GM19468 (cell line): ENCODE results near the gene VSTM2A.
"Not testable (repeated sequence)": the region's sequence is repeated elsewhere in the genome, so short reads cannot be mapped to it uniquely, and the experiment has no call there.

Source experiments
- ATAC-seq: cut with Tn5 transposase; IDR thresholded peaks from one replicate; pipeline ENCODE4 v1.9.1; 2021; ENCODE audit warnings: mild to moderate bottlenecking, moderate library complexity, moderate number of reproducible peaks; ENCODE audit not compliant: unreplicated experiment; ENCODE audit errors: extremely low read depth

The VSTM2A gene, protein sequence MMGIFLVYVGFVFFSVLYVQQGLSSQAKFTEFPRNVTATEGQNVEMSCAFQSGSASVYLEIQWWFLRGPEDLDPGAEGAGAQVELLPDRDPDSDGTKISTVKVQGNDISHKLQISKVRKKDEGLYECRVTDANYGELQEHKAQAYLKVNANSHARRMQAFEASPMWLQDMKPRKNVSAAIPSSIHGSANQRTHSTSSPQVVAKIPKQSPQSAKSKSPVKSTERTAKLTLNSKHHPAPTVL

GRCh38 chr7:54541669-54542625 is at the start of gene VSTM2A:
Gene VSTM2A, plus strand, starts transcription at chr7:54542375. Its CDS starts 356 bp downstream, at chr7:54542731.
- no peak for ATAC-seq

DNA sequence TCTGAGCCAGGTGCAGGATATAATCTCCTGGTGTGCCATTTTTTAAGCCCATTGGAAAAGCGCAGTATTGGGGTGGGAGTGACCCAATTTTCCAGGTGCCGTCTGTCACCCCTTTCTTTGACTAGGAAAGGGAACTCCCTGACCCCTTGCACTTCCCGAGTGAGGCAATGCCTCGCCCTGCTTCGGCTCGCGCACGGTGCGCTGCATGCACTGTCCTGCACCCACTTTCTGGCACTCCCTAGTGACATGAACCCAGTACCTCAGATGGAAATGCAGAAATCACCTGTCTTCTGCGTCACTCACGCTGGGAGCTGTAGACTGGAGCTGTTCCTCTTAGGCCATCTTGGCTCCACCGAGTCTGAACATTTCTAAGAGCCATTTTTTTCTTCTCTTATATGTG is 37.6 kb upstream of the VSTM2A start:
- ATAC-seq: not testable (repeated sequence)

DNA sequence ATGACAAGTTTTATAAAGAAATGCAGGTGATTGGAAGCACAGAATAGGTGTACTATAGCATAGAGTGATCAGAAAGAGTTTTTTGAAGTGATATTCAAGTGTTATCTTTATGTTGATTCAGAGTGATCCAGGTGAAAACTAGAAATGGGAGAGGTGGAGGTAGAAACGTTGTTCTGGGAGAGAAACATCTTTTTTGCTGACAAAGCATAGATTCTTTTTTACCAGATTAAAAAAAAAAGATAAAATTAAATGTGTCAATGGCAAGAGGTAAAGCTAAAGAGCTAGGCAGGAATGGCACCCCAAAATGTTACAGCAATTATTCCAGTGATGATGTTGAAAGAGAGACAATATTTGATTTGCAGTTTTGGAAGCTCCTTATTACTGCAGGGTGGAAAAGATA is 12.6 kb upstream of the VSTM2A start:
- ATAC-seq: no peak

GRCh38 chr7:54538122-54538521 is 4.1 kb upstream of the VSTM2A start:
- ATAC-seq: no peak

DNA sequence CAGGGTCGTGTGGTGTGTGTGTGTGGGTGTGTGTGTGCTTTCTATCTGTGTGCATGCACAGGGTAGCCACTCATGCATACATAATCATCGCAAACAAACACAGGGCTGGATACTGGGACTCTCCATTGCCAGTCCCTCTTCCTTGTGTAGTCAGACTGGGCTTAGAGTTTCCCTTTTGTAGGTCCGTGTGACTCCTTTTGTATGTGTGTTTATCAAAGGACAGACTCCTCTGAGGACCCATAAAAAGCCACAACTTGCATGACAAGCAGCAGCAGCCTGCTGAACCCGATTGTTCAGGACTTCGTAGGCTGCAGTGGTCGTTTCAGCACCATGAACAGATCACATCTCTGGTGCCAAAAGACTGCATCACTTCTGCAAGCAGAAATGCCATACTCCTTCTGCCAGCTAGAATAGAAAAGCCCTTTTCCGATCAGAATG is 895 bp downstream of the VSTM2A start:
- ATAC-seq: no peak

DNA sequence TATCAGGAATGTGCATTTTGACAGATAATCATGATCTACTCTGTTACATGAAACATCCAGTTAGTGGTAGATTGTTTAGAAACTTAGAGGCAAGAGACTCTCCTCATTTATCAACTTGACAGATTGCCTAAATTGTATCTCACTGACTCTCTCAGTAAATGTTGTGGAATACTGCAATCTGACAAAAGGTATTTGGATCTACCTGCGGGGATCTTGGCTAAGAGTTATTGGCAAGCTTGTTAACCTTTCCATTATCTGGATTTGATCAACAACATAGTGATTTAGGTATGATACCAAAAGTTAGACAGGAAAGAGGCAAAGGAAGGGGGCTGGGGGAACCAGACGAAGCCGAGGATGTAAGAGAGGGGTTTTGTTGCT is 2.0 kb downstream of the VSTM2A start:
- ATAC-seq: no peak

- no peak for ATAC-seq
Observed at GRCh38 chr7:54544527-54545240, 2.5 kb downstream of the VSTM2A start.

GRCh38 chr7:54545241-54545563 is 3.0 kb downstream of the VSTM2A start:
- ATAC-seq: no peak

GRCh38 chr7:54546081-54546985 is 4.2 kb downstream of the VSTM2A start:
- no peak for ATAC-seq

- ATAC-seq: no peak
Observed at GRCh38 chr7:54546986-54547314, 4.8 kb downstream of the VSTM2A start.

DNA sequence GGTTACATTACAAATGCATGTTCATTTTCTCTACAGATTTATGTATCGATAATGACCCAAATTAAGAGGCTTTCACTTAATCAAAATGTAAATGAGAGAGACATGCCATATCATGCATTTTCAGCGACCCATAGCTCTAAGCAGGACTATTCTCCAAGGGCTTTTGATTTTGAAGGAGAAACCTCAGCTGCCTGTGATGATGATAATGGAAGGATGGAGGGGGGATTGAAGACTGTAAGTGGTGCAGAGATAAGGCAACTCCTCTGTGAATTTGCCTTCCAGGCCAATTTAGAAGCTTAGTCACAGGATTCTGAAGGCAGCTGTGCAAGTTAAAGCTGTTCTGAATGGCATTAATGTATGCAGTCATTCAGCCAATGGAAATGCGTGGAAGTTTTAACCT is 8.3 kb downstream of the VSTM2A start:
- ATAC-seq: no peak

GRCh38 chr7:54556121-54556520 is 13.9 kb downstream of the VSTM2A start:
- no peak for ATAC-seq

GRCh38 chr7:54559401-54559800 is 17.2 kb downstream of the VSTM2A start:
- no peak for ATAC-seq

GRCh38 chr7:54560198-54560597 is 18.0 kb downstream of the VSTM2A start:
- no peak for ATAC-seq

GRCh38 chr7:54560723-54561122 is 18.5 kb downstream of the VSTM2A start:
- ATAC-seq: no peak

DNA sequence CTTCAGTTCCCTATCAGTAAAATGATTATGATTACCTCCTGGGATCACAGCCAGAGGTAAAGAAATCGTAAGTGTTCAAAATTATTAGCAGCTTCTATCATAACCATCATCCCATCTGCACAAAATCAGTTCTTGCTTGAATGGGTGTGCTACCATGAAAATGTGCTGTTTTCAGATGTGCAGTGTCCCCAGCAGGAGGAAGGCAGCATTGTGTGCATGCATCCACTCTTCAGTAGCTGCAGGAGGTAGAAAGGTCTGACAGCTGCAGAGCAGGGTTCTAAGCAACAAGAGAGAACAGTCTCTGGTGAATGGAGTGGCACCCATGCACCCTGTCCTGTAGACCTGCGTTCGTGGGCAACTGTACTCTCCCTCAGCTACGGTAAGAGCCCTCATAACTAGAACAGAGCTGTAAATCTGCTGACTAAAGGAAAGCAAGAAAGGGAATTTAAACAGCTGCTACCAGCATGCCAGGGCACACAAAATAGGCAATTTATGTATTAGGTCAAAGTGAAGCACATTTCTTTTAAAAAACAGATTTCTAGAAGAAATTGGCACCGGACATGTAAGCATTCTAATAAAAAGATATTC is 21.2 kb downstream of the VSTM2A start:
- no peak for ATAC-seq

GRCh38 chr7:54565432-54565831 is 23.3 kb downstream of the VSTM2A start:
- no peak for ATAC-seq

DNA sequence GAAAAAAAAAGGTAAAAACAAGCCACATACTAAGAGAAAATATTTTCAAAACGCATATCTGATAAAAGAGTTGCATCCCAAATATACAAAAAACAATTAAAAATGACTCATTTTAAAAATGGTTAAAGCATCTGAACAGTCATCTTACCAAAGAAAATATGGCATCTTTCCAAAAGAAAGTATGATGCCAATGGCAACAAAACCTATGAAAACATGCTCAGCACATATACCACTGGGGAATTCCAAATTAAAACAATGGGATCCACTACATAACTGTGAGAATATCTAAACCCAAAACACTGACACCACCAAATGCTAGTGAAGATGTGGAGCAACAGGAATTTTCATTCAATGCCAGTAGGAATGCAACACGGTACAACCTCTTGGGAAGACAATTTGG is 39.3 kb downstream of the VSTM2A start:
- ATAC-seq: no peak
